H1 (cell line): ENCODE results near the gene FOXF1. TPM values are rescaled to one million over a fixed set of nuclear protein-coding genes. Genes with fewer than 3 reads are reported as not detected.
A peak's percentile ranks its signal among the peaks of the same experiment; 100 is the strongest.

ENCODE experiments used
- CTCF ChIA-PET: fragments of 300-600 bp; sonication (Branson Sonifier 250); formaldehyde crosslinking; loops from one replicate; lab custom pipeline; 2021; ENCODE audit not compliant: partially characterized antibody; lab: Charles Lee
- POLR2A ChIA-PET: fragments of 300-600 bp; sonication (Branson Sonifier 250); formaldehyde crosslinking; loops from one replicate; lab custom pipeline; 2021; ENCODE audit warnings: inconsistent platforms; ENCODE audit not compliant: partially characterized antibody; lab: Charles Lee
- DNase-seq, 2 experiments: peaks; one replicate each; pipeline versions ENCODE4 v3.0.0 to v3.0.0-alpha.2; 2010 to 2022; ENCODE audit warnings: low spot score in 2 of 2, low read depth in 1 of 2, mixed read lengths in 1 of 2
- FAIRE-seq: peaks from 2 replicates; lab custom pipeline; 2011; peaks lifted over from hg19 to GRCh38; lab: Jason Lieb, UNC
- H2AFZ ChIP-seq: 2 replicates; pipeline ENCODE4 v1.8.1; 2012; ENCODE audit warnings: low read length, inconsistent platforms
- H2AK5ac ChIP-seq: 2 replicates; pipeline ENCODE4 v1.6.1; 2013; ENCODE audit warnings: low read depth, low read length
- H2BK120ac ChIP-seq: replicated peaks from 2 replicates; pipeline ENCODE3; 2013; ENCODE audit warnings: low read depth, low read length, inconsistent platforms
- H2BK12ac ChIP-seq: 2 replicates; pipeline ENCODE4 v1.6.1; 2013; ENCODE audit warnings: low read depth, low read length
- H2BK15ac ChIP-seq: 2 replicates; pipeline ENCODE4 v1.6.1; 2013; ENCODE audit warnings: low read length
- H2BK20ac ChIP-seq: 2 replicates; pipeline ENCODE4 v1.6.1; 2013; ENCODE audit warnings: low read length
- H2BK5ac ChIP-seq: 2 replicates; pipeline ENCODE4 v1.6.1; 2013; ENCODE audit warnings: low read depth, low read length
- H3K14ac ChIP-seq: 2 replicates; pipeline ENCODE4 v1.6.1; 2013; ENCODE audit warnings: inconsistent platforms; ENCODE audit not compliant: insufficient read length
- H3K18ac ChIP-seq: 2 replicates; pipeline ENCODE4 v1.6.1; 2013; ENCODE audit warnings: low read length; ENCODE audit errors: extremely low read depth
- H3K23ac ChIP-seq: 2 replicates; pipeline ENCODE4 v1.6.1; 2013; ENCODE audit warnings: inconsistent platforms; ENCODE audit not compliant: insufficient read length
- H3K23me2 ChIP-seq: 2 replicates; pipeline ENCODE4 v1.6.1; 2013; ENCODE audit warnings: low read depth, low read length
- H3K27ac ChIP-seq: 2 replicates; pipeline ENCODE4 v1.6.1; 2011; ENCODE audit warnings: low read depth, low read length, inconsistent platforms
- H3K27me3 ChIP-seq, 4 experiments: replicated peaks in 1 of 4; 1 replicate in 1 of 4; 2 replicates in 3 of 4; pipeline versions ENCODE4 v1.6.1 to v1.8.1; 2011 to 2013; ENCODE audit warnings: low read length in 3 of 4, mild to moderate bottlenecking in 3 of 4, inconsistent platforms in 2 of 4, mixed read lengths in 2 of 4, moderate library complexity in 1 of 4; ENCODE audit not compliant: control insufficient read depth in 3 of 4, insufficient read depth in 3 of 4; ENCODE audit errors: extremely low read depth in 1 of 4
- H3K36me3 ChIP-seq, 4 experiments: 2 replicates each; pipeline versions ENCODE4 v1.6.1 to v1.8.1; 2011 to 2013; ENCODE audit warnings: mild to moderate bottlenecking in 4 of 4, low read length in 3 of 4, moderate library complexity in 2 of 4, control low read depth in 1 of 4, inconsistent platforms in 1 of 4; ENCODE audit not compliant: insufficient read depth in 4 of 4, control insufficient read depth in 2 of 4
- H3K4ac ChIP-seq: replicated peaks from 2 replicates; pipeline ENCODE3; 2013; ENCODE audit warnings: low read length, low read depth, mixed read lengths, inconsistent platforms; ENCODE audit not compliant: insufficient read length
- H3K4me1 ChIP-seq, 4 experiments: replicated peaks in 1 of 4; 1 replicate in 1 of 4; 2 replicates in 3 of 4; pipeline versions ENCODE4 v1.6.1 to v1.8.1; 2011 to 2013; ENCODE audit warnings: low read length in 3 of 4, inconsistent platforms in 2 of 4, mixed read lengths in 1 of 4; ENCODE audit not compliant: insufficient read depth in 4 of 4, control insufficient read depth in 3 of 4
- H3K4me2 ChIP-seq, 2 experiments: 2 replicates each; pipeline versions ENCODE4 v1.6.1 to v1.8.1; 2011 to 2013; ENCODE audit warnings: low read depth in 2 of 2, low read length in 2 of 2, control low read depth in 1 of 2, inconsistent platforms in 1 of 2, mild to moderate bottlenecking in 1 of 2; ENCODE audit not compliant: insufficient read depth in 1 of 2
- H3K4me3 ChIP-seq, 4 experiments: fragments of 200-600, 300-600 bp in 1 of 4; sonication (generic), shearing (Covaris generic), sonication (Bioruptor Twin) in 1 of 4; 2 replicates each; pipeline versions ENCODE4 v1.5.1 to v1.8.1; 2011 to 2016; ENCODE audit warnings: low read length in 4 of 4, low read depth in 3 of 4, control low read depth in 2 of 4, inconsistent platforms in 2 of 4, mild to moderate bottlenecking in 2 of 4, mixed read lengths in 1 of 4, moderate library complexity in 1 of 4; ENCODE audit not compliant: insufficient read depth in 2 of 4; ENCODE audit errors: extremely low read depth in 1 of 4
- H3K56ac ChIP-seq: replicated peaks from 2 replicates; pipeline ENCODE3; 2013; ENCODE audit warnings: low read depth, mild to moderate bottlenecking, mixed read lengths, low read length, inconsistent platforms; ENCODE audit not compliant: insufficient read length
- H3K79me1 ChIP-seq: 2 replicates; pipeline ENCODE4 v1.6.1; 2013; ENCODE audit warnings: low read depth, low read length, control low read depth
- H3K79me2 ChIP-seq, 2 experiments: 2 replicates each; pipeline versions ENCODE4 v1.6.1 to v1.8.1; 2012 to 2013; ENCODE audit warnings: low read length in 2 of 2, mild to moderate bottlenecking in 2 of 2, inconsistent platforms in 1 of 2; ENCODE audit not compliant: insufficient read depth in 2 of 2, control insufficient read depth in 1 of 2
- H3K9ac ChIP-seq, 4 experiments: replicated peaks in 1 of 4; 1 replicate in 1 of 4; 2 replicates in 3 of 4; pipeline versions ENCODE4 v1.6.1 to v1.8.1; 2011 to 2013; ENCODE audit warnings: low read depth in 3 of 4, low read length in 3 of 4, control low read depth in 2 of 4, mild to moderate bottlenecking in 2 of 4, moderate library complexity in 2 of 4, inconsistent platforms in 1 of 4; ENCODE audit errors: extremely low read depth in 1 of 4
- H3K9me3 ChIP-seq, 2 experiments: 2 replicates each; pipeline versions ENCODE4 v1.6.1 to v1.8.1; 2012 to 2013; ENCODE audit warnings: mild to moderate bottlenecking in 2 of 2, moderate library complexity in 2 of 2, control low read depth in 1 of 2, inconsistent platforms in 1 of 2, low read depth in 1 of 2, low read length in 1 of 2, mixed read lengths in 1 of 2; ENCODE audit not compliant: insufficient read depth in 2 of 2
- H4K20me1 ChIP-seq, 2 experiments: replicated peaks in 1 of 2; 2 replicates each; pipeline versions ENCODE3 to v1.8.1; 2011 to 2013; ENCODE audit warnings: inconsistent platforms in 2 of 2, low read length in 2 of 2, mild to moderate bottlenecking in 1 of 2; ENCODE audit not compliant: insufficient read depth in 2 of 2, control insufficient read depth in 1 of 2
- H4K5ac ChIP-seq: 2 replicates; pipeline ENCODE4 v1.6.1; 2013; ENCODE audit warnings: low read length, low read depth, mixed read lengths, inconsistent platforms; ENCODE audit not compliant: insufficient read length
- H4K8ac ChIP-seq: 2 replicates; pipeline ENCODE4 v1.8.0; 2013; ENCODE audit warnings: mild to moderate bottlenecking, moderate library complexity, low read length, inconsistent platforms; ENCODE audit not compliant: insufficient read depth; ENCODE audit errors: extremely low read depth
- H4K91ac ChIP-seq: replicated peaks from 2 replicates; pipeline ENCODE3; 2013; ENCODE audit warnings: low read length, mixed read lengths, inconsistent platforms; ENCODE audit not compliant: insufficient read length
- ATF2 ChIP-seq: IDR thresholded peaks from 2 replicates; pipeline ENCODE4 v1.6.1; 2012; ENCODE audit warnings: low read length, inconsistent platforms
- BACH1 ChIP-seq: IDR thresholded peaks from 2 replicates; pipeline ENCODE4 v1.6.1; 2012; ENCODE audit warnings: low read length, improper control_type of control experiment
- BCL11A ChIP-seq, 2 experiments: IDR thresholded peaks; one replicate each; pipeline ENCODE4 v1.6.1; 2011; ENCODE audit warnings: low read depth in 2 of 2, low read length in 2 of 2, mild to moderate bottlenecking in 2 of 2
- CBX5 ChIP-seq: fragments of 300-800, 300-1000 bp; sonication (generic); IDR thresholded peaks from 2 replicates; pipeline ENCODE4 v1.7.1; 2016; ENCODE audit warnings: antibody characterized with exemption, low read length, low read depth
- CREB1 ChIP-seq: IDR thresholded peaks from 2 replicates; pipeline ENCODE4 v1.6.1; 2012; ENCODE audit warnings: inconsistent platforms
- E2F6 ChIP-seq: IDR thresholded peaks from 2 replicates; pipeline ENCODE4 v1.6.1; 2012; ENCODE audit warnings: inconsistent platforms
- EP300 ChIP-seq, 2 experiments: IDR thresholded peaks; 1 replicate in 1 of 2; 2 replicates in 1 of 2; pipeline ENCODE4 v1.6.1; 2011 to 2012; ENCODE audit warnings: low read depth in 2 of 2, low read length in 2 of 2, mild to moderate bottlenecking in 2 of 2, borderline replicate concordance in 1 of 2, inconsistent platforms in 1 of 2, moderate library complexity in 1 of 2
- TBP ChIP-seq: IDR thresholded peaks from 2 replicates; pipeline ENCODE4 v1.6.1; 2011; ENCODE audit warnings: low read depth, low read length, improper control_type of control experiment
- USF2 ChIP-seq: IDR thresholded peaks from 2 replicates; pipeline ENCODE4 v1.6.1; 2011; ENCODE audit warnings: low read length, improper control_type of control experiment
- WGBS, 2 experiments: shearing (Covaris generic) in 1 of 2; methylation state at CpG; one replicate each; pipeline versions ENCODE4 v1.1.6 to v1.1.7; 2013 to 2015; ENCODE audit warnings: low lambda C conversion rate in 2 of 2, mixed read lengths in 2 of 2, inconsistent platforms in 1 of 2, low coverage in 1 of 2, missing lambda C conversion rate in 1 of 2; ENCODE audit not compliant: insufficient replicate concordance in 2 of 2, insufficient coverage in 1 of 2, insufficient read length in 1 of 2; ENCODE audit errors: extremely low coverage in 1 of 2, missing lambda C conversion rate in 1 of 2; 5-methylcytosine and 5-hydroxymethylcytosine counted together
- polyA plus RNA-seq, 7 experiments: library from polyadenylated mRNA; depleted of rRNA in 3 of 7; stranded (reverse) in 5 of 7; unstranded in 2 of 7; fragments of >200 nt in 5 of 7; fragments of 200-250 nt in 2 of 7; gene quantifications; 1 replicate in 5 of 7; 2 replicates in 1 of 7; 4 replicates in 1 of 7; pipeline versions ENCODE4 v1.2.1 to v1.2.3, GENCODE V29; 2011 to 2013; ENCODE audit warnings: missing spikeins in 2 of 7, mixed read lengths in 2 of 7
- total RNA-seq: library from RNA; stranded (reverse); fragmentation: NEBNext Ultra II Directional; extraction: Animal tissue kit (Norgen Biotek cat#: 25700); gene quantifications from 2 replicates; pipeline ENCODE4 v1.2.1, GENCODE V29; 2021

Gene FOXF1
- total and polyA plus RNA-seq, 2 of the 8 experiments (the other 6 are each of a cell fraction or from before 2014, with no cell fraction given): 0.02 TPM; not detected in 1

- Histone ChIP-seq H3K4me1 (peaks cover 0 to 7% (median 3%) of the 10 kb centered on the region in 4 experiments; a peak in 4 of 7 replicates), H2BK12ac (no peak overlapping the region), H3K27ac (peak overlapping the region; percentile 75), H3K56ac (peak overlapping the region; percentile 75), H3K9me3 (no peaks in the 10 kb centered on the region), H2BK120ac (no peak overlapping the region), H4K20me1 (no peaks in the 10 kb centered on the region), H2BK20ac (no peak overlapping the region), H3K79me1 (no peaks in the 10 kb centered on the region; the same call in 1 of the 2 replicates), H4K91ac (peak overlapping the region; percentile 45), H3K79me2 (no peaks in the 10 kb centered on the region; a peak in 1 of 4 replicates), H3K23me2 (peaks cover 4% of the 10 kb centered on the region; the same call in 1 of the 2 replicates), H3K9ac (peak overlapping the region in 3 of 4 experiments; percentile 70 to 78 (median 78); a peak in 6 of 7 replicates), H2BK5ac (no peak overlapping the region), H3K23ac (no peak overlapping the region), H2AFZ (0 out of 2 replicates have a peak overlapping the region, but pooled peaks have one; percentile 43), H2BK15ac (no peak overlapping the region), H3K36me3 (no peaks in the 10 kb centered on the region; a peak in 1 of 8 replicates), H4K8ac (peak overlapping the region; percentile 81), H3K14ac (no peak overlapping the region), H3K4ac (peak overlapping the region; percentile 53), H3K4me2 (peak overlapping the region; percentile 72), H2AK5ac (no peak overlapping the region), H3K4me3 (peak overlapping the region; percentile 63 to 79 (median 74)), H3K18ac (no peak overlapping the region), H4K5ac (peak overlapping the region; percentile 60), H3K27me3 (0 out of 7 replicates have a peak, but pooled peaks cover 0 to 7% (median 0%) of the 10 kb centered on the region in 4 experiments)
- DNase-seq: no peak
- WGBS, 2 experiments: 71% methylated on average over 17 of the region's 17 CpGs; no CpG with 5 or more reads in 1 of the 2 experiments
- CTCF ChIA-PET: interaction anchor here (0.8 to 3.5 kb wide), 2 partner anchors 8 to 498 kb away, joined by 3 to 14 read pairs; no protein-coding TSS in a partner anchor
- no peak for FAIRE-seq
- POLR2A ChIA-PET: interaction anchor here (0.7 kb wide), 2 partner anchors 9 to 15 kb away, joined by 3 read pairs; no protein-coding TSS in a partner anchor
- TF ChIP-seq USF2 (no peak), BACH1 (no peak), BCL11A (IDR thresholded peaks at IDR 0.05; ENCODE audit: low read depth in 2 of 2, low read length in 2 of 2) (no peak), EP300 (IDR thresholded peaks at IDR 0.05; ENCODE audit: borderline replicate concordance in 1 of 2, low read depth in 2 of 2, low read length in 2 of 2) (no peak), TBP (no peak), E2F6 (no peak), CBX5 (no peak), CREB1 (no peak), ATF2 (no peak)
Observed at GRCh38 chr16:86555704-86556075, 45.4 kb downstream of the FOXF1 start.
